GM18511 (cell line): ENCODE results near the gene CAPZA1.
"Not testable (repeated sequence)": the region's sequence is repeated elsewhere in the genome, so short reads cannot be mapped to it uniquely, and the experiment has no call there.

Source experiments
- ATAC-seq: cut with Tn5 transposase; IDR thresholded peaks from one replicate; pipeline ENCODE4 v1.9.1; 2021; ENCODE audit warnings: mild to moderate bottlenecking, moderate library complexity; ENCODE audit not compliant: unreplicated experiment

CAPZA1 gene

DNA sequence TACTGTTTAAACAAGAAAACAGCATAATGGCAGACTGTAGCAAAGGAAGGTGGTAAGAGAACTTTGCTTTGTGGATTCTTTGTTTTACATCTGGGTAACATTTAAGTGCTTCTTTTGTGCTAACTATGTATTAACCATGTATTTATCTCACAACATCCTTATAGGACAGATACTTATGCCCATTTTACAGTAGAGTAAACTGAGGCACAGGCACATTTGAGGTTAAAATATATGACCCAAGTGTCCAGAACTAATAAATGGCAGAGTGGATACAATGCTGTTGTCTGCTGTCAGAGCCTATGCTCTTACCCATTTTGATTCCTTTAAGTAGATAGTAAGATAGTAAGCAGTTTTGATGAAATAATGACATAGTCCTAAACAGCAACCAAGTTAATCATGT is 7.3 kb downstream of the CAPZA1 start:
- no peak for ATAC-seq

DNA sequence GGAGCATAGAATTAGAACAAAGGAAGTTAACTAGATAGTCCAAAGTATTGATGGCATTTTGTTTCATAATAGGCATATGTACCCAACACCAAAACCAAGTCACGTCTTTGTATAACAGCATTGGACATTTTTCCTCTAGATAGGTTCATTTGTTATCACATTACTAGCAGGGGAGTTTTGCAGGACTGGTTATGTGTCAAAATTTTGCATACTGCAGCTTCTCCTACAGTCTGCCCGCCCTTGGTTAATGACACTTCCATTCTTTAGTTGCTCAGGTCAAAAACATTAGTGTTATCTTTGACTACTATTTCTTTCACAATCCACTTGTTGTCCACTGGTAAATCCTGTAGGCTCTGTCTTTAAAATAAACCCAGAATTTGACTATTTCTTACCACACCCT is 8.9 kb downstream of the CAPZA1 start:
- no peak for ATAC-seq

GRCh38 chr1:112629256-112629655 is 9.6 kb downstream of the CAPZA1 start:
- ATAC-seq = no peak

- ATAC-seq = no peak
These were observed 14.0 kb downstream of the CAPZA1 start for GRCh38 chr1:112633628-112634027.

DNA sequence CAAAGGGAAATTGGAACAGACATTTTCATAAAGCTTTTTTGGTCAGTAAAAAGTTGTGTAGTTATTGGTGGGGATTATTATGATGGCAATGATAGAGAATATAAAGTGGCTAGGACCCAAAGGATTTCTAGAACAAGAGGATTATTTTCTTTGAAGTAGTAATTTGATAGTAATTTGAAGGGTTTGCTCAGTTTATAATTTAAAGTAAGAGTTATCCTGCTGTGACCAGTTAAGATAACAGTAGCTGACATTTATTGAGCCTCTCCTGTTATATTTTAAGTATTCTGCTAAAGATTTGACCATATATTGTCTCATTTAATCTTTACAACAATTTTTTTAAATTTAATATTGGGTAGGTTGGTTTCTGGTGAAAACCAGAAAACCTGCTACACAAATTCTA is 14.7 kb downstream of the CAPZA1 start:
- no peak for ATAC-seq

DNA sequence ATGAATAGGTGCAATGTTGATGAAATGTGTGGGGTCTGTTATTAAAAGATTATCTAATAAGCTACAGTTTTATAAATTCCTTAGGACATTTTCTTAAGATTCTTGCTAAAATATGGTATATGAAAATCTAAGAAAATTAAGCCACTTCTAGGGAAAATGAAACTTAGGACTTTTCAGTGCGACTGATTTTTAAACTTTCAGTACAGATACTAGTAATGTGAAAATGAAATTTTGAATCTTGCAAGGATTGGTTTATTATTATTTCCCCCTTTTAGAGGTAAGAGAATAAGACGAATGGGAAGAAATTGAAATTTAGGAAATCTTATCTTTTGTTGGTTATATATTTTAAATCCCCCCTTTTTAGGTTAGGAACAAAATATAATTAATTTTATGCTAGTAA is 16.4 kb downstream of the CAPZA1 start:
- no peak for ATAC-seq

GRCh38 chr1:112636597-112637253 is 17.1 kb downstream of the CAPZA1 start:
- ATAC-seq = peak; percentile 65

GRCh38 chr1:112637254-112638109 is 17.9 kb downstream of the CAPZA1 start:
- ATAC-seq = no peak

- no peak for ATAC-seq
These were observed 18.4 kb downstream of the CAPZA1 start for GRCh38 chr1:112638110-112638428.

DNA sequence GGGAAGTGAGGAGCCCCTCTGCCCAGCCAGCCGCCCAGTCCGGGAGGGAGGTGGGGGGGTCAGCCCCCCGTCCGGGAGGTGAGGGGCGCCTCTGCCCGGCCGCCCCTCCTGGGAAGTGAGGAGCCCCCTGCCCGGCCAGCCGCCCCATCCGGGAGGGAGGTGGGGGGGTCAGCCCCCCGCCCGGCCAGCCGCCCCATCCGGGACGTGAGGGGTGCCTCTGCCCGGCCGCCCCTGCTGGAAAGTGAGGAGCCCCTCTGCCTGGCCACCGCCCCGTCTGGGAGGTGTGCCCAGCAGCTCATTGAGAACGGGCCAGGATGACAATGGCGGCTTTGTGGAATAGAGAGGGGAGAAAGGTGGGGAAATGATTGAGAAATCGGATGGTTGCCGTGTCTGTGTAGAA is 20.8 kb downstream of the CAPZA1 start:
- not testable (repeated sequence) for ATAC-seq

DNA sequence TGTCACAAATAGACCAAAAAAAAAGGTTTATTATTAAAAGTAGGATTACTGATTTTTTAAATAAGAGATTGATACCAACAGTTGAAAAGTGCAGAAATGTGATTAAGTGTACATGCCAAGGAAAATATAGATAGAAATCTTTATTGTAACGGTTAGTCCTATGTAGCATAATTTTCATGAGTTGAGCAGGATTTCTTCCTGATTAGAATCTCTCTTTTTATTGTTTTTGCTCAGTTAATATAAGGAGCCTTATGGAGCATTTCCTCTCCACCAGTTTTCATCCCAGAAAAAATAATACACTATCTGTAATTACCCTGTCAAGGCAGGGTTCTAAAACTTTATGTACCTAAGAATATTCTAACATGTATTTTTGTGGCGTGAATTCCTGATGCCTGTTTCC is 23.4 kb downstream of the CAPZA1 start:
- ATAC-seq = no peak

GRCh38 chr1:112646225-112646624 is 26.6 kb downstream of the CAPZA1 start:
- no peak for ATAC-seq

DNA sequence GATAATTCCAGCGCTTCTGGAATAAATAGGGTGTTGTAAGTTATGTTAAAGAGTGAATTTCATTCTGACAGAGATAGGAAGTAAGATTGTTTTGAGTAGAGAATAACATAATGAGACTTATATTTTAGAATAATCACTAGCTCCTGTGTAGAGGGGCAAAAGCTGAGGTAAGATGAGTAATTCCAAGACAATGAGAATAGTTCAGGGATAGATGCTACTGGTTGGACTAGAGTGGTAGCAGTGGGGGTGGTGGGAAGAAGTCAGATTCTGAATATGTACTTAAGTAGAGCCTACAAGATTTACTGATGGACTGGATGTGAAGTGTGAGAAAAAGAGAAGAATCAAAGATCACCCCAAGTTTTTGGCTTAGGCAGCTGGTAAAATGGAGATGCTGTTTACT is 31.6 kb downstream of the CAPZA1 start:
- ATAC-seq = no peak

DNA sequence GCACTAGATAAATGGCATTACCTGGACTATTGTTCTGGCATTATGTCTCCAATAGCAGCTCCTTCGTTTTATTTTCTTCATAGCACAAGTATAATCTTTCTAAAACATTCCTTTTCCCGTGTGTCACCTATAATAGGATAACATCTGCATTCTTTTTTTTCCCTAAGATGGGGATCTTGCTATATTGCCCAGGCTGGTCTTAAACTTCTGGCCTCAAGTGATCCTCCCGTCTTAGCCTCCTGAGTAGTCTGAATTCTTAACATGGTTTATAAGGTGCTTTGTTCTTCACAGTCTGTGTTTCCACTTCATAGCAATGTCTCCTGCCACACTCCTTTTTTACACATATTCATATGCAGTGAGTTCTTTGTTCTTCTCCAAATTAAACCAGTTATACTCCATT is 46.2 kb downstream of the CAPZA1 start:
- no peak for ATAC-seq

DNA sequence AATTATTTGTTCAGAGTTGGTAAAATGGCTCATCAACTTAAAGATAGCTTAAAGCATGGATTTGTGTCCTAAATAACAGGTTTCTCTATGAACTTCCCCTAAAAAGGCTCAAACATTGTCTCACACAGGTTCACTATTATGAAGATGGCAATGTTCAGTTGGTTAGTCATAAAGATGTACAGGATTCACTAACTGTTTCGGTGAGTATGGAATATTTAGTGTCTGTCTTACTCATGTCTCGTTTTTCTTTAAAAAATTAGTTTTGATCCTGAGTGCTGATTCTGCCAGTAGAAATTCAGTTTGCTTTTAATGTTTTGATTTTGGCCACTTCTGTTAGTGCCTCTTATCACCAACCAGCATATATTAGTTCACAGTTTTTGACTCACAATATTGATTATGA is 47.3 kb downstream of the CAPZA1 start:
- ATAC-seq = no peak

DNA sequence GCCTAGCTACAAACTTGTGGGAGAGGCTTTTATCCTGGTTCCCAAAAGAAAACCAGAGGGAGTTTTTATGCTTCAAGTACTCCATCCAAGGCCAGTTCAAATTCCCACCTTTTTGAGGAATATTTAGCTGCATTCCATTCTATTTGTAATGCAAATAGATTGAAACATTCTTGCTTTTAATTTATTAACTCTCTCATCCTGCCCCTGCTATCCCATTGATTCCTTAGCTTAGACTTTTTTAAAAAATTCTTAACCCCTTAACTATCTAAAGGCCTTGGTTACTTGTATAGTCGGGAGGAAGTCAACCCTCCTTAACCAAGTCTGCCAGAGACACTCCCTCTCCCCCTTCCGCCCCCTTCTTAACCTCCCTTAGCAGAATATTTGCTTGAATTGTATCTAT is 52.4 kb downstream of the CAPZA1 start:
- no peak for ATAC-seq

DNA sequence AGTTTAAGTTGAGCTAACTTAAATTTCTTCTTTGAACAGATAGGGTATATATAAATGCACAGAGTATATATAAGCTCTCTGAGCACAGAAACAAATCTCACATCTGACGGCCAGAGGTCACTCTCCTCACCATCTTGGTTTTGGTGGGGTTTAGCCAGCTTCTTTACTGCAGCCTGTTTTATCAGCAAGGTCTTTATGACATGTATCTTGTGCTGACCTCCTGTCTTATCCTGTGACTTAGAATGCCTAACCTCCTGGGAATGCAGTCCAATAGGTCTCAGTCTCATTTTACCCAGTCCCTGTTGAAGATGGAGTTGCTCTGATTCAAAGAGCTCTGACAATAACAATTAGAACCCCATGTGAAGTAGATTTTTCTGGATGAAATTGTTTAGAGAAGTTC is 53.2 kb downstream of the CAPZA1 start:
- ATAC-seq = no peak

DNA sequence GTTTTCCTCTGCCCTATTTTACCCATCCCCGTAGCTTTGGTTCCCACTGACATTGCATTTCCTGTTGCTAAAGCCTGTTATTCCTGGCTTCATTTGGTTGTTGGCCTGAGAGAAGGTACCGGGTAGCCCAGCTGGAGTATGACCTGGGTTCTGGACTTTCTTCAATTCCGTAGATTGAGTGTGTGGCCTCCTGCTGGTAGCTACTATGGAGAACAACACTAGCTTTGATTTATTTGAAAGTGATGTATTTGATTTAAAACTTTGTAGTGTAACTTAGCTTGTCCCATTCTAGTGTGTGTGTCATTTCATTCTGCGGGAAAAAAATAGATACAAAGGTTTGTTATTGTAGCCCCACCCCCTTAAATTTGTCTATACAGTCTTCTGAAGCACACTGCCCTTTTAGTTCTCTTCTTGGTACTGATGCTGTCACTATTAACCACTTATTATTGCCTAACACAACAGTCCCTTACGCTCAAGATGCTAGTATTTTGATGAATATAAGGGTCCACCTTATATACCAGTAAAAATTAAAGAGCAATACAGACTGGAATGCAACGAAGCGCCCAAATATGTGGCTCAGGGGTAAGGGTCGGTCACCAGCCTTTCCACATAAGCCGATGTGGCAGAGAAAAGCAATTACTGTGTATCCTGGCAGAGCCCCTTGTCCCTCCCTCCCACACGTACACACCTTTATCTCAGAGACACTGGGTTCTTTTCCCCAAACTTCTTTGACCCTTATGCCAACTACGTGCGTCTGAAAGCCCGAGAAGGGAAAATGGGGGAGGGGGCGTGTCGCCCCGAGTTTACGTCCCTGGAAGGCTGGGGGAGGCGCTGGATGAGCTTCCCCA is 54.2 kb downstream of the CAPZA1 start:
- no peak for ATAC-seq

DNA sequence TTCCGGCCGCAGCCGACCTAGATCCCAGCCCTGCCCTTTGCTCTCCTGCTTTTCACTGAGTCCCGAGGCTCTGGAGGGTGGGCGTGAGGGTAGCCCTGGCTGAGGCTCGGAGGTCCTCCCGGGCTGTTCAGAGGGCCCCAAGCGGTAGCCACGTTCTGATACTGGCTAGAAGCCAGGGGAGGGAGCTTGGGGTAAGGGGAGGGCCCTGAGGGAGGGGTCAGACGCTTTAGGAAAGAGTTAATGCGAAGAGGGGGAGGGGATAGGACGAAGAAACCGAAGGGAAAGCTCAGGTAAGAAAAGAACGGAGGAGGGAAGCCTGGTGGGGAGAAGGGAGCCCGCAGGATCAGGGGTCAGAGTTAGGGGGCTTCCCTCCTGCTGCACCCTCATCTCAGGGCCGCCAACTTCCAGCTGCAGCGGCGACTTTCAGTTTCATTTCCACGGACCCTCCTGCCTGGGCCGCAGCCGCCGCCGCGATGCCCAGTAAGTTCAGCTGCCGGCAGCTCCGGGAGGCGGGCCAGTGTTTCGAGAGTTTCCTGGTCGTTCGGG is 54.9 kb downstream of the CAPZA1 start, which contains the start of gene MOV10:
MOV10 (plus strand) TSS at position 220 of the 546 bp plus-strand sequence; CDS start at position 474, 254 bp downstream.
- peak; percentile 82 for ATAC-seq

DNA sequence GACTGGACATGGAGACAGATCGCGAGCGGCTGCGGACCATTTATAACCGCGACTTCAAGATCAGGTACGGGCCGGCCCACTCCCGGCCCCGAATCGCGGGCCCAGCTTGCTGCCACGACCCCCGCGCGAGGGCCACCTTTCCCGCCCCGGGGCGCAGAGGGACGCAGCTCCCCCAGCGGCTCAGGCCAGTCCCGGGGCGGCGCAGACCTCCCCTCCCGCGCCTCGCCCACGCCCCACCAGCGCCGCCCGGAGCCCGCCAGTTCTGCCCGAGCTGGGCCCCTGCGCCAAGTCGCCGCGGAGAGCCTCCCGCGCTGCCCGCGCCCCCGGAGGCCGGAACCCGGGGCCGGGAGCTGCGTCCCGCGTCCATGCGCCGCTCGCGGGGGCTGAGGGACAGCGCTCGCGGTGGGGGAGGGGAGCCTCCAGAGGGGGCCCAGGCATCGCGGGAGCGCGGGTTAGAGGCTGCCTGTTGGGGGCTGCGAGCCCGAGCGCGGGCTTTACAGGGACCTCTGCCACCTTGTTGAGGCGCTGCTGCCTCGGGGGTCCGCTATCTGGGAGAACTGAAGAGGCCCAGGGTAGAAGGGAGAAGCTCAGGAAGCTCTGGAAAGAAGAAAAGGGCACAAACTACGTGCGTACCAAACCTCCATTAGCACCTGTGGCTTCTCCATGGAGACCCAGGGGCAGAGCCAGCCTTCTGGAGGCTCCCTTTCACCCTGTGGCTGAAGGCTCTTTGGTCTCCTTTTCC is 55.5 kb downstream of the CAPZA1 start:
- peak; percentile 46 for ATAC-seq
